GM12873 (cell line): ENCODE results near the gene SLC8A3.

Source experiments
- TF ChIP-seq, protein P1 (sequence below): IDR thresholded peaks from 2 replicates; pipeline ENCODE4 v1.5.1; 2012; ENCODE audit warnings: low read depth, mild to moderate bottlenecking, moderate library complexity, low read length, control low read depth; ENCODE audit not compliant: insufficient read depth; ENCODE audit errors: missing control alignments

Gene SLC8A3

GRCh38 chr14:70059545-70059944 is 129.2 kb downstream of the SLC8A3 start:
- TF ChIP-seq, protein P1, sequence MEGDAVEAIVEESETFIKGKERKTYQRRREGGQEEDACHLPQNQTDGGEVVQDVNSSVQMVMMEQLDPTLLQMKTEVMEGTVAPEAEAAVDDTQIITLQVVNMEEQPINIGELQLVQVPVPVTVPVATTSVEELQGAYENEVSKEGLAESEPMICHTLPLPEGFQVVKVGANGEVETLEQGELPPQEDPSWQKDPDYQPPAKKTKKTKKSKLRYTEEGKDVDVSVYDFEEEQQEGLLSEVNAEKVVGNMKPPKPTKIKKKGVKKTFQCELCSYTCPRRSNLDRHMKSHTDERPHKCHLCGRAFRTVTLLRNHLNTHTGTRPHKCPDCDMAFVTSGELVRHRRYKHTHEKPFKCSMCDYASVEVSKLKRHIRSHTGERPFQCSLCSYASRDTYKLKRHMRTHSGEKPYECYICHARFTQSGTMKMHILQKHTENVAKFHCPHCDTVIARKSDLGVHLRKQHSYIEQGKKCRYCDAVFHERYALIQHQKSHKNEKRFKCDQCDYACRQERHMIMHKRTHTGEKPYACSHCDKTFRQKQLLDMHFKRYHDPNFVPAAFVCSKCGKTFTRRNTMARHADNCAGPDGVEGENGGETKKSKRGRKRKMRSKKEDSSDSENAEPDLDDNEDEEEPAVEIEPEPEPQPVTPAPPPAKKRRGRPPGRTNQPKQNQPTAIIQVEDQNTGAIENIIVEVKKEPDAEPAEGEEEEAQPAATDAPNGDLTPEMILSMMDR: no peak

DNA sequence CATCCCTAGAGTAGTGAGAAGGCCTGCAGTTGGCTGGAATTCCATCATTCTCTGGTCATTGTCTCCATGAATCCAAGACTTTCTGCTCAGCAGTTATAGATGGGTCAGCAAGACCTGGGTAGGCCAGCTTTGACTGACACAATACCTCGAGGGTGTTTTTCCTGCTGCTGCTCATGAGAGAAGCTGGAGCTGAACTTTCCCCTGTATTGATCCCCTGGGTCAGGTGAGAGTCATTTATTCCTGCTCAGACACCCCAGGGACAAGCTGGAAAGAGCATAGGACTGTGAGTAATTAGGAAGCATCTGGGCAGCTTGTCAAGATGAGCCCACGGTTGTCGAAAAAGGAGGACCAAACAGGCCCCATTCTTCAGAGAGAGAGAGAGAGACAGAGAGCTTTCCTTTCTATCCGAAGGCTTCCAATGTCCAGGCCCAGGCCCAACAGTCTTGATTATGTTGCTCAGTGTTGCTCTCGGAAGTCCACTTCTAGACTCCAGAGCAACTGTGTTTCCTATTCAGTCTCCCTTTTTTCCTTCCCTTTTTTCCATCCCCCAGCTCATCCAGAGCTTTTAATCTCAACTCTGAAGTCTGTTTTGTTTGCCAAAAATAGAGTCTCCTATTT is 131.1 kb downstream of the SLC8A3 start:
- TF ChIP-seq, protein P1: no peak

- TF ChIP-seq, protein P1: no peak
Measured at GRCh38 chr14:70052990-70053389, 135.8 kb downstream of the SLC8A3 start.

DNA sequence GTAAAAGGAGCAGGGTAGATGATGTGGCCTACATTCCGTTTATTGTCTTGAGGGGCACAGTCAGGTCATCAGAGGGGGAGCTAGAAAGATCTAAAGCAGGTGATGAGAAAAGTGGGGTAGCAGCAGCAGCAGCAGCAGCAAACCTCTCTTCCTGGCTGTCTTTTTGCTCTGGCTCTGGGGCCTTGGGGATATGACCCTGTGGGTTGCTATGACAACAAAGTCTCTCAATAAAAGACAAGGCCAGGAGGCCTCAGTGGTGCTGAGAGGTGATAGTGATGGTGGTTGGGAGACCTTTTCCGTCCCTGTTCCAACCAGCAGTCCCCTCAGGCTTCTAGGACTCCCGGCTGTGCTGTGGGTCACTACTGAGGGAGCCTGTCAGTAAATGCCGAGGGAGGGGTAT is 138.6 kb downstream of the SLC8A3 start:
- TF ChIP-seq, protein P1: no peak

- TF ChIP-seq, protein P1: no peak
Measured at GRCh38 chr14:70049605-70050004, 139.1 kb downstream of the SLC8A3 start.

DNA sequence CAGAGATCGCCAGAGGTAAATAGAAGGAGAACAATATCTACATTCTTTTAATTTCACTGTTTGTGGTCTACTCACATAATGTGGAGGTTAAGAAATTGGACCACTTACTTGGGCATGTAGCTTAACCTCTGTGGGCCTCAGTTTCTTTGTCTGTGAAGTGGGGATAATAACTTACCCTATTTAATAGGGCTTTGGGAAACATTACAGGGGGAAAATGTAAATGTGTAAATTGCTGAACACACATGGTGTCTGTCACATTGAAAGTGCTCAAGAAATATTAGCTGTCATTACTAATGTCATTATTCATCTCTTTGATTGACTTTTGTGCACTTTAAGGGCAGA is 140.5 kb downstream of the SLC8A3 start:
- TF ChIP-seq, protein P1: no peak

GRCh38 chr14:70047598-70048312 is 141.0 kb downstream of the SLC8A3 start:
- TF ChIP-seq, protein P1: no peak
